DOHH2 (cell line): Measurements from ENCODE around the gene KDM4C.

ENCODE experiments used
- EZH2phosphoT487 ChIP-seq: fragments of 200-600 bp; sonication (generic); IDR thresholded peaks from 2 replicates; pipeline ENCODE4 v1.6.1; 2017; ENCODE audit warnings: borderline replicate concordance, mild to moderate bottlenecking, antibody characterized with exemption, low read length, moderate library complexity, mixed read lengths
- TF ChIP-seq, protein P1 (sequence below): fragments of 200-600 bp; sonication (generic); IDR thresholded peaks from one replicate; pipeline ENCODE4 v1.5.1; 2014; ENCODE audit warnings: antibody characterized with exemption, mild to moderate bottlenecking, low read depth, low read length; ENCODE audit not compliant: poor library complexity, severe bottlenecking

DNA sequence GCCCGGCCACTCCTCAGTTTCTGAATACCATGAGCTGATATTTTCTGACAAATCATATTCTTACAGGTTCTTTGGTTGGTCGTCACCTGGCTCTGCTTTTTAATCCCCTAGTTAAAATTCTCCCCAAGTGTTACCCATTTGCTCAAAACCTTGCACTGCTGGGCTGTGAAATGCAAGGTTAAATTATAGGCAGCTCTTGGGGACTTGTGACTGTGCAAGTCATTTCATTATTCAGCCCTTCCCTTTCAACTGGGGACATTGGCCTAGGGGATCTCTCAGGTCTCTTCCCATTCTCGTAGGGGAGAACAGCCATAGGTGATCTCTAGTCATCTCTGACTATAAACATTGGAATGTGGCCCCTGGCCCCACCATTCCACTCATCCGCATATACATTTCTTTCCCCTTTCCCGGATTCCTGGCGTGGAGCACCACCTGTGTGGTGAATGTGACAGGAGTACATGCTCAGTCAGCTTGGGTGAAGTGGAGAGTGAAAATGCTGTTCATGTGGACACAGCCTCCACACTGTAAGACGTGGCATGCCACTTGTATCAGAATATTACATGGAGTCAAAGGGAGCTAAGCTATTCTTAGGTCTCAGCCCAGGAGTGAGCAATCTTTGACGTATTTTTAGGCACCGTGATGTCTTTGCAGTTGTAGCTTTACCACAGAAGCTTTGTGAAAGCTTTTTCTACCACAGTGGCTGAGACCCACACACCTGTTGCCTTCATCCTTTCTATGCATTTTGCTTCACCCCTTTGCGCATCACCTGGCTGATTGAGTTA lies 386.7 kb downstream of the KDM4C start:
- TF ChIP-seq, protein P1, sequence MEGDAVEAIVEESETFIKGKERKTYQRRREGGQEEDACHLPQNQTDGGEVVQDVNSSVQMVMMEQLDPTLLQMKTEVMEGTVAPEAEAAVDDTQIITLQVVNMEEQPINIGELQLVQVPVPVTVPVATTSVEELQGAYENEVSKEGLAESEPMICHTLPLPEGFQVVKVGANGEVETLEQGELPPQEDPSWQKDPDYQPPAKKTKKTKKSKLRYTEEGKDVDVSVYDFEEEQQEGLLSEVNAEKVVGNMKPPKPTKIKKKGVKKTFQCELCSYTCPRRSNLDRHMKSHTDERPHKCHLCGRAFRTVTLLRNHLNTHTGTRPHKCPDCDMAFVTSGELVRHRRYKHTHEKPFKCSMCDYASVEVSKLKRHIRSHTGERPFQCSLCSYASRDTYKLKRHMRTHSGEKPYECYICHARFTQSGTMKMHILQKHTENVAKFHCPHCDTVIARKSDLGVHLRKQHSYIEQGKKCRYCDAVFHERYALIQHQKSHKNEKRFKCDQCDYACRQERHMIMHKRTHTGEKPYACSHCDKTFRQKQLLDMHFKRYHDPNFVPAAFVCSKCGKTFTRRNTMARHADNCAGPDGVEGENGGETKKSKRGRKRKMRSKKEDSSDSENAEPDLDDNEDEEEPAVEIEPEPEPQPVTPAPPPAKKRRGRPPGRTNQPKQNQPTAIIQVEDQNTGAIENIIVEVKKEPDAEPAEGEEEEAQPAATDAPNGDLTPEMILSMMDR = no peak
- no peak for TF ChIP-seq EZH2phosphoT487
